ENCODE measurements around the gene HABP2.

DNA sequence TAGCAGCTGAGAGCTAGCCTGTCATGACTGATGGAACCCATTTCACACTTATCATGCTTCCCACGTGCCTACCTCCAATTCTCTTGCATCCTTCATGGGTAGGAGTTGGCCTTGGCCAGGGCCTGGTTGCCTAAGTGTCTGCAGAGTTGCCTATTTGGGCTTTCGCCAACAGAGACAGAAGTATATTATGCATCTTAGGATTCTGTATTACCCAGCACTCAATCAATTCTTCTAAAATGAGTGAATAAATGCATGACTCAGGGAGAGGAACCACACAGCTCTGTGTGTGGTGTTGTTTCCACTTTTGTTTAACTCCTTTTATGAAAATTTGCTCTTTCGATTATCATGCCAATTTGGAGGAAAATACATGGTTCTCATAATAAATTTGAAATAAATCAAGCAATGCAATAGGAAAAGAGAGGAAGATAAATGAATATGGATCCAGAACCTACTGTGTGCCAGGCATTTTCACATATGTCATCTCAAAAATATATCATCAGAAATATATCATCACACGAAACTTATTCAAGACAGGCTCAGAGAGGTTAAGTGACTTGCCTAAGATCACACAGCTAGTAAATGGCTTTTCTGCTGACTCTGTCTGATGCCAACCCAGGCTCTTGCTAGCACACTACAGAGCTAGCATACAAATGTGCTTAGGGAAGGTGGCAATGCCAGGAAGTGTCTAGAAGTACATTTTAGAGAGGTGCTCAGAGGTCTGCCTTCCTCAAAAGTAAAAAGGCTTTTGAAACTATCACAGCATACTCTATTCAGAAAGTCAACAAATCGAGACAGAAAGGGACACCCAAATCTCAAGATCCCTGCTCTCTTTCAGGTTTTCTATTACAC, 9.5 kb upstream of the HABP2 start:
- TF ChIP-seq, protein P1, sequence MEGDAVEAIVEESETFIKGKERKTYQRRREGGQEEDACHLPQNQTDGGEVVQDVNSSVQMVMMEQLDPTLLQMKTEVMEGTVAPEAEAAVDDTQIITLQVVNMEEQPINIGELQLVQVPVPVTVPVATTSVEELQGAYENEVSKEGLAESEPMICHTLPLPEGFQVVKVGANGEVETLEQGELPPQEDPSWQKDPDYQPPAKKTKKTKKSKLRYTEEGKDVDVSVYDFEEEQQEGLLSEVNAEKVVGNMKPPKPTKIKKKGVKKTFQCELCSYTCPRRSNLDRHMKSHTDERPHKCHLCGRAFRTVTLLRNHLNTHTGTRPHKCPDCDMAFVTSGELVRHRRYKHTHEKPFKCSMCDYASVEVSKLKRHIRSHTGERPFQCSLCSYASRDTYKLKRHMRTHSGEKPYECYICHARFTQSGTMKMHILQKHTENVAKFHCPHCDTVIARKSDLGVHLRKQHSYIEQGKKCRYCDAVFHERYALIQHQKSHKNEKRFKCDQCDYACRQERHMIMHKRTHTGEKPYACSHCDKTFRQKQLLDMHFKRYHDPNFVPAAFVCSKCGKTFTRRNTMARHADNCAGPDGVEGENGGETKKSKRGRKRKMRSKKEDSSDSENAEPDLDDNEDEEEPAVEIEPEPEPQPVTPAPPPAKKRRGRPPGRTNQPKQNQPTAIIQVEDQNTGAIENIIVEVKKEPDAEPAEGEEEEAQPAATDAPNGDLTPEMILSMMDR (conservative IDR thresholded peaks at IDR 0.05), result no peak
- no peak for TF ChIP-seq ZFX (IDR thresholded peaks at IDR 0.05)
